NOMO-1 treated with DMSO at 0.1 percent for 48 hours (cell line): ENCODE data around the gene TMPRSS9.
"Not testable (repeated sequence)": the region's sequence is repeated elsewhere in the genome, so short reads cannot be mapped to it uniquely, and the experiment has no call there.

Source experiments
- DNase-seq: peaks from one replicate; lab custom pipeline; 2025; ENCODE audit not compliant: unreplicated experiment; lab: John Stamatoyannopoulos, UW

TMPRSS9 gene

DNA sequence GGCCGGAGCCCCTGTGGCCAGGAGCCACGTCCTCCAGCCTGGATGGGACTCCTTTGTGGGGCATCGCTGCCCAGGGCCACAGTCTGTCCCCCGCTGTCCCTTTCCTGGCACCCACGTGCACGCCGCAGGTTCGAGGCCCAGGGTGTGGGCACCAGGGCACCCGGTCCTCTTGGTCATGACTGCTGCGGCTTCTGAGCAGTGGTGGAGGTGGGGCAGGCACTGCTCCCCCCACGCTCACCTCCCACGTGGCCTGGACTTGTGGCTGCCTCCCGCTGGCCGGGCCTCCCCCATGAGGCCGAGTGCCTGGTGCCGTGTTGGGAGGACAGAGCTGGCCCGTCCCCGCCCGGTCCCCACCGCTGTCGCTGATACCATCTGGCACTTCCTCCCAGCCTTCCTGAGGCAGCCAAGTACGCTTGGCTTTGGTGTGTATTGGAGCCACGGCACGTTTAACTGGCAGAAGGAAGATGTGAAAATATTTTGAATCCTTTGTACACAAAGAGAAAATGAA lies 18.8 kb upstream of the TMPRSS9 start:
- DNase-seq = no peak

- DNase-seq = no peak
Measured at GRCh38 chr19:2341982-2342381, 18.1 kb upstream of the TMPRSS9 start.

GRCh38 chr19:2342656-2343288 lies 17.3 kb upstream of the TMPRSS9 start:
- DNase-seq = no peak

- no peak for DNase-seq
Measured at GRCh38 chr19:2343289-2343982, 16.6 kb upstream of the TMPRSS9 start.

DNA sequence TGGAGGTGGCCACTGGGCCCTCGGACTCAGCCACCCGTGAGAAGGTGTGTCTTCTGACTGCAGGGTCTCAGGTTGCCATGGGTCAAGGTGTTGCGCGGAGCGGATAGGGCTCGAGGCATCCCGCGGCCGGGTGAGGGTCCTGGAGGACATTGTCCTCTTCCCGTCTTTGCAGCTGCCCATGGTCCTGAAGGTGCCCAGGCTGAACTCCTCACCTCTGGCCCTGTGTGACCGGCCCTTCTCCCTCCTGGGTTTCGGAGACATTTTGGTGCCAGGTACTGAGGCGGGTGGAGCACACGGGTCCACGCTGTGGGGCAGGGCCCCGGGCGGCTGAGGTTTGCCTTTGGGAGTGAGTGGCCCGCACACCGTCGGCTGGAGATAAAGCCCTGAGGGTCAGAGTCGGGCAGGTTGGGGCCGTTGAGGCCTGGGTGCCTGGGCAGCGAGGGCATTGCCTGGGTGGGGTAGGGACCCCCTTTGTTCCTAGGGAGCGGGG lies 15.6 kb upstream of the TMPRSS9 start:
- no peak for DNase-seq

DNA sequence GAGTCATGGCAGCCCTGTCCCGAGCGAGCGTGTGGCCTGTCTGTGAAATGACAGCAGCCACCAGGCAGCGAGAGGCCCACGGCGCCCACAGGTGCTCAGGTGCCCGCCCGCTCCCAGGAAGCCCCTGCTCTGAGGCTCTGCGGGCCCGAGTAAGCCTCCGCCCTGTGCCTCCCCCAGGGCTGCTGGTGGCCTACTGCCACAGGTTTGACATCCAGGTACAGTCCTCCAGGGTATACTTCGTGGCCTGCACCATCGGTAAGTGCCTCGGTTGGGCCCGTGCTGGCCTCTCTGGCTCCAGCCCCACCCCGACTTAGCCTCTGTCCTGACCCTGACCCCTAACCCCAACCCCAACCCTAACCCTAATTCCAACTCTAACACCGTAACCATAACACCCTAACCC lies 15.0 kb upstream of the TMPRSS9 start:
- DNase-seq = no peak

DNA sequence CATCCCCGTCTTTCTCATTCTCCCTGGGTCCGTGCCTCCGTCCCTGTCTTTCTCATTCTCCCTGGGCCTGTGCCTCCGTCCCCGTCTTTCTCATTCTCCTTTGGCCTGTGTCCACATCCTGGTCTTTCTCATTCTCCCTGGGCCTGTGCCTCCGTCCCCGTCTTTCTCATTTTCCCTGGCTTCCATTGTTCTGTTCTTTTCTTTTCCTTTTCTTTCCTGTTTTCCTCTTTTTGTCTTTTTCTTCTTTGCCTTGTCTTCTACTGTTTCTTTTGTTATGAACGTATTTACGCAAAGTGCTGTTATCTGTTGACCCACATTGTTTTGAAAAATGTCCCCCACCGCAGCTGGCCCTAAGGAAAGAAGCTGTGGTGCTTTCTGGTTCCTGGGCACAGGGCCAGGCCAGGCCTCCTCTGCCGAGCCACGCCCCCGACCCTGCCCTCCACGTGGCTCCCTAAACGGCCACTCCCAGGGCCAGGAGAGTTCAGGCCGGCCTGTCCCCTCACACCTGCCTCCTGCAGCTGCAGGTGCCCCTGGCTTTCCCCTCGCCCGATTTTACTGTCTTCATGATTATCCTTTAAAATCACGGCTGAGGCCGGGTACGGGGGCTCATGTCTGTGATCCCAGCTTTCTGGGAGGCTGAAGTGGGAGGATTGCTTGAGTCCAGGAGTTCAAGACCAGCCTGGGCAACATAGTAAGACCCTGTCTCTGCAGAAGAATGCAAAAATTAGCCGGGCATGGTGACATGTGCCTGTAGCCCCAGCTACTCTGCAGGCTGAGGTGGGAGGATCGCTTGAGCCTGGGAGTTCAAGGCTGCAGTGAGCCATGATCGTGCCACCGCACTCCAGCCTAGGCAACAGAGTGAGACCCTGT lies 14.0 kb upstream of the TMPRSS9 start:
- DNase-seq = no peak

DNA sequence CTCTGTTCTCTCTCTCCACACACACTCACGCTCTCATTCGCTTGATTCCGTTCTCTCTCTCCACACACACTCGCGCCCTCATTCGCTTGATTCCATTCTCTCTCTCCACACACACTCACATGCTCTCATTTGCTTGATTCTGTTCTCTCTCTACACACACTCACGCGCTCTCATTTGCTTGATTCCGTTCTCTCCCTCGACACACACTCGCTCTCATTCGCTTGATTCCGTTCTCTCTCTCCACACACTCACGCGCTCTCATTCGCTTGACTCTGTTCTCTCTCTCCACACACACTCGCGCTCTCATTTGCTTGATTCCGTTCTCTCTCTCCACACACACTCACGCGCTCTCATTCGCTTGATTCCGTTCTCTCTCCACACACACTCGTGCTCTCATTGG lies 10.2 kb upstream of the TMPRSS9 start:
- not testable (repeated sequence) for DNase-seq

- no peak for DNase-seq
Measured at GRCh38 chr19:2350656-2351055, 9.4 kb upstream of the TMPRSS9 start.

- no peak for DNase-seq
Measured at GRCh38 chr19:2351591-2351990, 8.5 kb upstream of the TMPRSS9 start.

GRCh38 chr19:2352121-2352520 lies 7.9 kb upstream of the TMPRSS9 start:
- no peak for DNase-seq

DNA sequence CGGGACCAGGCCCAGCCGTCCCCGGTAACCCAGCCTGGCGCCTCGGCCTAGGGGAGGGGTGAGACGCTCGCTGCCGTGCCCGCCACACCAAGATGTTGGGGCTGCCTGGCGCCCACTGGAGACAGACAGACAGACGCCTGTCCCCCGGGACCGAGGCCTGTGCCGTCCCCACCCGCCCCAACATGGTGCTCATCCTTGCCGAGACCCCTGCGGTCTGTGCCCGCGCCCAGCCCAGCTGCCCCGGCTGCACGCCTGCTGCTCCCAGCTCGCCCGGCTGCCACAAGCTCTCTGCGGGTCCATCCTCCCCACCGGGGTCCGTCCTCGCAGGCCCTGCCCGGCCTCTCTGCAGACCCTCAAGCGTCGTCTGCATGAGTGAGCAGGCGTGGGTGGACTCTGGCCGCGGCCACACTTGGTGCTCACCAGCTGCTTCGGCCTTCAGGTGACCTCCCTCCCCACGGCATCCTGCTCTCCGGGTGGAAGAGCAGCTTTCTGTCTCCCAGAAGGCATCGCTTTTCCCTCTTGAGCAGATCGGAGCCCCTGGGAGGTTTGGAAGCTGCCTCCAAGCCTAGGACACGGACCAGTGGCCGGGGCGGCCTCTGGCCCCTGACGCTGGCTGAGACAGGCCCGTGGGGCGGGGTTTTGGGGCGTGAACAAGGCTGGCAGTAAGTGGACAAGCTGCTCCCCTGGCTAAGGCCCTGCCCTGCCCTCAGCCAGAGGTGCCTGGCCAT lies 6.7 kb upstream of the TMPRSS9 start:
- no peak for DNase-seq

DNA sequence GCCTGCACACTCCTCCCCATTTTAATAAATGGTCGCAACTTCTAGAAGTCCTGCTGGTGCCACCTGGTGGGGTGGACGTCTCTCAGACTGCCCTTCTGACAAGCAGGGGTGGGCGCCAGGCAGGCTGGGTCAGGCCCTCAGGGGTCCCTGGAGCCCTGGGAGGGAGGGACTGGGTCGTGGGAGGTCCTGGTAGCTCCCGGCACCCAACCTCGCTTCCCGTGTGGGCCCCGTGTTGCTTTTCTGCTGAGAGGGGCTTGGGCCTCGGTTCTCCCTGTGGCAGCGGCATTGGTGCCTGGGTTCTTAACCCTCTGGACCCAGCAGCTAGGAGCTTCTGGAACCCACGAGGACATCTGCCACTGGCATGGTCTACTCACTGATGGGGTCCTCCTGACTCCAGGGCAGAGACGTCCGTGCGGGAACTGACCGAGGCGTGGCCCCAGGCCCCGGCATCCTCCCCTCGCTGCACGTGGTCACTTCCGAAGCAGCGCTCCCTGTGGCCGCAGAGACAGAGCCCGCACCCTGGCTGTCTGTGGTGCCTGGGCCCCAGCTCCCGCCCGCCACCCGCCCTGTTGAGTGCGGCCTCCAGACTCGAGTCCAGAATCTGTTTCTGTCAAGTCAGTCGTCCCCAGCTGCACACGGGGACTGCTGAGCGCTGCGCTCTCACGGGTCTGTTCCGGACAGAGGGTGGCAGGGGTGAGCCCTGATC lies 6.0 kb upstream of the TMPRSS9 start:
- DNase-seq = no peak

GRCh38 chr19:2354670-2355069 lies 5.4 kb upstream of the TMPRSS9 start:
- no peak for DNase-seq

- DNase-seq = no peak
Measured at GRCh38 chr19:2355168-2356035, 4.7 kb upstream of the TMPRSS9 start.

DNA sequence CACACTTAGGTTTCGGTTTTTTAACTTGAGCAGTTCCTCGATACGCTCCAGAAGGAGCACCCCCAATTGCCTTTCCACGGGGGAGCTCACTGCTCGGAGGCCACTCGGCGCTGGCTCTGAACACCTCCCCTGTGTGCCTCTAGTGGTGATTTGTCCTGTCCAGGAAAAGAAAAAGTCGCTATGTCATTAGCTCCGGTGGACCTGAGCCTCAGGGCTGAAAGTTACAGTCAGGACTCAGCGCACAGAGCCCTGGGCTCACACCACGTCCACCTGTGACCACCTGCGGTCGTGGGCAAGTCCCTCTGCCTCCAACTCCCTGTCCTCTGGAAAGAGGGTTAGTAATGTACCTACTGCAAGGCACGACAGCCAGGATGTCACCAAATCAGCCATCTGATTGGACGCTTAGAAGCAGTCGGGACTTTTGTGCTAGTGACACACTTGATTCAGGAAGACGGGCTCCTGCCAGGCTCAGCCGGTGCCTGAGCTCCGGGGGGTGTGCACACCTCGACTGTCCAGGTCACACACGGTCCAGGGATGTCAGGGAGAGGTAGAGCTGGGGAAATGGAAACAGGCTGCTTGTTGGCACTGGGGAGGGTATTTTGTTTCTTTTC lies 3.9 kb upstream of the TMPRSS9 start:
- no peak for DNase-seq

DNA sequence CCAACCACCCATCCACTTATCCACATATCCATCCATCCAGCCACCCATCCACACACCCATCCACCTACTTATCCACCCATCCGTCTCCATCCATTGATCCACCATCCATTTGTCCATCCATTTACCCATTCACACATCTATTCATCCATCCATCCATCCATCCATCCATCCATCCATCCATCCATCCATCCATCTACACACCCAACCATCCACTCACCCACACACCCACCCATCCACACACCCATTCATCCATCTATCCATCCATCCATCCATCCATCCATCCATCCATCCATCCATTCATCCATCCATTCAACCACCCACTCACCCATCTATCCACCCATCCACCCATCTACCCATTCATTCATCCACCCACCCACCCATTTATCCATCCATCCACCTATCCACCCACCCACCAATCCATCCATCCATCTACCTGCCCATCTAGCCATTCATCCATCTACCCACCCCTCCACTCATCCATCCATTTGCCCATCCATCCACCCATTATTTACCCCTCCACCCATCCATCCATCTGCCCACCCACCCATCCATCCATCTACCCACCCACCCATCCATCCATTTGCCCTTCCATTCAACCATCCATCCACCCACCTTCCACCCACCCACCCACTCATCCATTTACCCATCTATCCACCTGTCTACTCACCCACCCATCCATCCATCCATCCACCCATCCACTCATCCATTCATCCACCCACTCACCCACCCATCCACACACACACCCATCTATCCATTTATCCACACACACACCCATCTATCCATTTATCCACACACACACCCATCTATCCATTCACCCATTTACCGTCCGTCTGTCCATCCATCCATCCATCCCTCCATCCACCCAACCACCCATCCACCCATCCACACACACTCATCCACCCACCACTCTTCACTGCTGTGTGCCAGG lies 2.5 kb upstream of the TMPRSS9 start:
- no peak for DNase-seq
